ENCODE measurements around the gene SLC12A9. TPM values are rescaled to one million over a fixed set of nuclear protein-coding genes. Genes with fewer than 3 reads are reported as not detected.

The SLC12A9 gene, protein sequence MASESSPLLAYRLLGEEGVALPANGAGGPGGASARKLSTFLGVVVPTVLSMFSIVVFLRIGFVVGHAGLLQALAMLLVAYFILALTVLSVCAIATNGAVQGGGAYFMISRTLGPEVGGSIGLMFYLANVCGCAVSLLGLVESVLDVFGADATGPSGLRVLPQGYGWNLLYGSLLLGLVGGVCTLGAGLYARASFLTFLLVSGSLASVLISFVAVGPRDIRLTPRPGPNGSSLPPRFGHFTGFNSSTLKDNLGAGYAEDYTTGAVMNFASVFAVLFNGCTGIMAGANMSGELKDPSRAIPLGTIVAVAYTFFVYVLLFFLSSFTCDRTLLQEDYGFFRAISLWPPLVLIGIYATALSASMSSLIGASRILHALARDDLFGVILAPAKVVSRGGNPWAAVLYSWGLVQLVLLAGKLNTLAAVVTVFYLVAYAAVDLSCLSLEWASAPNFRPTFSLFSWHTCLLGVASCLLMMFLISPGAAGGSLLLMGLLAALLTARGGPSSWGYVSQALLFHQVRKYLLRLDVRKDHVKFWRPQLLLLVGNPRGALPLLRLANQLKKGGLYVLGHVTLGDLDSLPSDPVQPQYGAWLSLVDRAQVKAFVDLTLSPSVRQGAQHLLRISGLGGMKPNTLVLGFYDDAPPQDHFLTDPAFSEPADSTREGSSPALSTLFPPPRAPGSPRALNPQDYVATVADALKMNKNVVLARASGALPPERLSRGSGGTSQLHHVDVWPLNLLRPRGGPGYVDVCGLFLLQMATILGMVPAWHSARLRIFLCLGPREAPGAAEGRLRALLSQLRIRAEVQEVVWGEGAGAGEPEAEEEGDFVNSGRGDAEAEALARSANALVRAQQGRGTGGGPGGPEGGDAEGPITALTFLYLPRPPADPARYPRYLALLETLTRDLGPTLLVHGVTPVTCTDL
- total RNA-seq (2022) (29.9 and 36.6 TPM in 2 replicates), Bru-seq, nascent RNA (percentile 52 among the genes with signal in this experiment), BruChase-seq, experiment 1, labeled RNA remaining after a 6-hour chase (percentile 64 among the genes with signal in this experiment), BruChase-seq, experiment 2, labeled RNA remaining after a 2-hour chase (percentile 69 among the genes with signal in this experiment)
- long read RNA-seq, partial matches to known transcripts: 6 of 30 reads
- long read RNA-seq, other reads (novel, unspliced or antisense): 23 of 30 reads

DNA sequence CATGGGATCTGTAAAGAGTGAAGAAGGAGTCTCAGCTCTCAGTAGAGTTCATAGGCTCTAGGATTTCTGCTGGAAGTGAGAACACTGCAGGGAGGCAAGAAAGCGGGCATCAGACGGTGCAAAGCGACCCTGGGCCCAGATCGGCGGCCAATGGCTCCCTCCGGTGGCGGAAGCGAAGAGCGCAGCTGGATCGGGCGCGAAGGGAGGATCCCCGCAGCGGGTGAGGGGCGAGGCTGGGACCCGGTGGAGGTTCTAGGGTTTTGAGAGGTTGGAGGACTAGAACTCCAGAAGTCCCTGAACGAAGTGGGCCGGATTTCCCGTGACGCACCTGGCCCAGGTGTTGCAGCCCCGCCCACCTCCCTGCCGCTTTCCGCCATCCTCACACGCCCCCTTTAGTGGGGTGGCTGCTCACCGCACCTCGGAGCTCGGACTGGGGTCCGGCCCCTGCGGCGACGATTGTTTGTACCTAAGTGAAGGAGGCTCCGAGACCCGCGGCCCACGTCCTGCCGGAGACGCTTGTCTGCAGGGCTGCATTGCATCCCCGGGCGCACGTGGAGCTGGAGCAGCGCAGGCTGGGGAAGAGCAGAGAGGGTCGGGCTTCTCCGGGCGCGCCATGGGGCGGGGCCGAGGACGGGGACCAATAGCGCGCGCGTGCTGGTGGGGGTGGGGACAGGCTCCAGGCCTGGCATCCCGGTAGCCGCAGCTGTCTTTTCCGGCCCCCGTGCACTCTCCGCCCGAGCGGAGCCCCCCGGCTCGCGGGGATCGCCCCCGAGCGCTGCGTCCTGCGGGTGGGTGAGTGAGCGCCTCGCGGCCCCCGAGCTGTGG is at the start of gene SLC12A9:
TSS of gene SLC12A9 (plus strand) at position 666 of the 825 bp plus-strand sequence. CDS start 1,485 bp downstream, outside the sequence.
- Mint-ChIP-seq H3K4me3 (ENCODE audit: low read depth, unreplicated experiment) (peak within 1 kb of the TSS; percentile 85), H3K4me1 (ENCODE audit: low read depth, unreplicated experiment) (peaks cover 5% of the 10 kb centered on the region), H3K36me3 (ENCODE audit: insufficient read depth, unreplicated experiment) (peaks cover 26% of the 10 kb centered on the region), H3K27ac (ENCODE audit: unreplicated experiment) (peak within 1 kb of the TSS; percentile 75), H3K27me3 (ENCODE audit: unreplicated experiment) (no peaks in the 10 kb centered on the region), H3K9me3 (ENCODE audit: low read depth, unreplicated experiment) (no peaks in the 10 kb centered on the region)
- CTCF ChIA-PET: interaction anchor here (0.5 to 2.0 kb wide), 11 partner anchors 24 to 1541 kb away, joined by 3 to 25 read pairs (median 4); partner anchors contain the start of genes EPHB4, POP7 and TRIM56
- DNase-seq: peak; percentile 87
- intact Hi-C loops (cut with micrococcal nuclease; ENCODE audit: unreplicated experiment): loop anchor here (1.0 to 2.0 kb wide), 2 partner anchors 49 to 146 kb away; partner anchors contain the start of gene POP7
- TSS peak; percentile 70 for BruUV-seq (replicated peaks)
- TF ChIP-seq, protein P1, sequence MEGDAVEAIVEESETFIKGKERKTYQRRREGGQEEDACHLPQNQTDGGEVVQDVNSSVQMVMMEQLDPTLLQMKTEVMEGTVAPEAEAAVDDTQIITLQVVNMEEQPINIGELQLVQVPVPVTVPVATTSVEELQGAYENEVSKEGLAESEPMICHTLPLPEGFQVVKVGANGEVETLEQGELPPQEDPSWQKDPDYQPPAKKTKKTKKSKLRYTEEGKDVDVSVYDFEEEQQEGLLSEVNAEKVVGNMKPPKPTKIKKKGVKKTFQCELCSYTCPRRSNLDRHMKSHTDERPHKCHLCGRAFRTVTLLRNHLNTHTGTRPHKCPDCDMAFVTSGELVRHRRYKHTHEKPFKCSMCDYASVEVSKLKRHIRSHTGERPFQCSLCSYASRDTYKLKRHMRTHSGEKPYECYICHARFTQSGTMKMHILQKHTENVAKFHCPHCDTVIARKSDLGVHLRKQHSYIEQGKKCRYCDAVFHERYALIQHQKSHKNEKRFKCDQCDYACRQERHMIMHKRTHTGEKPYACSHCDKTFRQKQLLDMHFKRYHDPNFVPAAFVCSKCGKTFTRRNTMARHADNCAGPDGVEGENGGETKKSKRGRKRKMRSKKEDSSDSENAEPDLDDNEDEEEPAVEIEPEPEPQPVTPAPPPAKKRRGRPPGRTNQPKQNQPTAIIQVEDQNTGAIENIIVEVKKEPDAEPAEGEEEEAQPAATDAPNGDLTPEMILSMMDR (IDR thresholded peaks at IDR 0.05; ENCODE audit: unreplicated experiment): peak; percentile 59

- intact Hi-C loops (cut with micrococcal nuclease; ENCODE audit: unreplicated experiment): loop anchor here (2.0 kb wide), 2 partner anchors 22 to 50 kb away; partner anchors contain the start of gene SLC12A9
- no peaks in the 10 kb centered on the region for H3K27me3 Mint-ChIP-seq (ENCODE audit: unreplicated experiment)
- peak overlapping the region; percentile 57 for H3K4me3 Mint-ChIP-seq (ENCODE audit: low read depth, unreplicated experiment)
- H3K27ac Mint-ChIP-seq (ENCODE audit: unreplicated experiment): peak overlapping the region; percentile 76
- TF ChIP-seq, protein P1 (IDR thresholded peaks at IDR 0.05; ENCODE audit: unreplicated experiment): no peak
- BruUV-seq (replicated peaks): no TSS peak
- H3K36me3 Mint-ChIP-seq (ENCODE audit: insufficient read depth, unreplicated experiment): peaks cover 80% of the 10 kb centered on the region
- DNase-seq: no peak
- peaks cover 42% of the 10 kb centered on the region for H3K4me1 Mint-ChIP-seq (ENCODE audit: low read depth, unreplicated experiment)
- CTCF ChIA-PET: interaction anchor here (0.6 to 1.1 kb wide), 2 partner anchors 23 to 109 kb away, joined by 5 read pairs; no protein-coding TSS in a partner anchor
- H3K9me3 Mint-ChIP-seq (ENCODE audit: low read depth, unreplicated experiment): no peaks in the 10 kb centered on the region
Observed at GRCh38 chr7:100802951-100803350, 49.6 kb upstream of the SLC12A9 start.

DNA sequence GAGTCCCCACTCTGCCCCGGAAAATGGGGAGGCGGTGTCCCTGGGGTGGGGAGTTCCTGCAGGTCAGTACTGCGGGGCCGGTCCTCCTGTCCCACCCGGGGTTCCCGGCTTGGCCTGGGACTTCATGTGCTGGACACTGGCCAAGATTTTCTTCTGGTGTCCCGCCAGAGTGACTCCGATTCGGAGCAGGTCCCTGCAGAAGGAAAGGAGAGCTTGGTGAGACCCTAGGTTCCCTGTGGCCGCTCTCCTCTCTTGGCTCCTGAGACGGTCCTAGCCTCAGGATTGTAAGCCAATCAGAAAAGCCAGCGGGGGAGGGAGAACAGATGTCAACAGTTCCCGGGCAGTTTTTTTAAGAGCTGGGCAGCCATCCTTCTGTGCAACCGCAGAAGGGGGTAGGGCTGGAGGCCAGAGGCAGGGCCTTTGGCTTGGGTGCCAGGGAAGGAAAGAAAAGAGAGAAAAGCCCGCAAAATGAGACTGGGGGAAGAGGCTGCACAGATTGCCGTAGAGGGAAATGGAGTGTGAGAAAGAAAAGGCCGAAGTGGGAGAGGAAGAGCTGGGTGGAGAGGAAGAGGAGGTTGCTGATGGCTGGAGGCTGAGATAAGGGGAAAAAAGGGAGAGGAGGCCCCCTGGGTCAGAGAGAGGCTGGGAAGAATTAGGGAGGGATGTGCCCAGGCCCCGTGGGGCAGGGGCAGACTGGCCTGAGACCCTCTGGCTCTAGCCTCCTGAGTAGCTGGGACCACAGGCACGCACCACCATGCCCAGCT is 48.9 kb upstream of the SLC12A9 start:
- CTCF ChIA-PET: interaction anchor here (0.6 to 1.1 kb wide), 4 partner anchors 22 to 108 kb away, joined by 4 to 6 read pairs (median 5); partner anchors contain the start of gene POP7
- TF ChIP-seq, protein P1 (IDR thresholded peaks at IDR 0.05; ENCODE audit: unreplicated experiment): no peak
- DNase-seq: peak; percentile 64
- intact Hi-C loops (cut with micrococcal nuclease; ENCODE audit: unreplicated experiment): loop anchor here (2.0 kb wide), 2 partner anchors 21 to 49 kb away; partner anchors contain the start of gene SLC12A9
- H3K4me3 Mint-ChIP-seq (ENCODE audit: low read depth, unreplicated experiment): peak overlapping the region; percentile 11
- no TSS peak for BruUV-seq (replicated peaks)
- peak overlapping the region; percentile 76 for H3K27ac Mint-ChIP-seq (ENCODE audit: unreplicated experiment)
- H3K27me3 Mint-ChIP-seq (ENCODE audit: unreplicated experiment): no peaks in the 10 kb centered on the region
- peaks cover 42% of the 10 kb centered on the region for H3K4me1 Mint-ChIP-seq (ENCODE audit: low read depth, unreplicated experiment)
- no peaks in the 10 kb centered on the region for H3K9me3 Mint-ChIP-seq (ENCODE audit: low read depth, unreplicated experiment)
- H3K36me3 Mint-ChIP-seq (ENCODE audit: insufficient read depth, unreplicated experiment): peaks cover 75% of the 10 kb centered on the region
